Panc1 (cell line): ENCODE measurements around the gene ANP32B. TPM values are rescaled to one million over a fixed set of nuclear protein-coding genes. Genes with fewer than 3 reads are reported as not detected.
"Not testable (repeated sequence)": the region's sequence is repeated elsewhere in the genome, so short reads cannot be mapped to it uniquely, and the experiment has no call there.

Source experiments
- ATAC-seq: fragments of 200-7000 bp; cut with Tn5 transposase; 2 replicates; pipeline ENCODE4 v1.9.1; 2020; ENCODE audit warnings: mild to moderate bottlenecking, moderate library complexity
- BruUV-seq: library from RNA; stranded (reverse); fragments of 400-500 nt; replicated peaks from 2 replicates; lab custom pipeline; 2021; lab: Mats Ljungman, UMichigan
- CTCF ChIA-PET: fragments of 300-600 bp; sonication (Branson Sonifier 250); formaldehyde crosslinking; loops from one replicate; lab custom pipeline; 2022; ENCODE audit warnings: antibody characterized with exemption; lab: Charles Lee
- POLR2A ChIA-PET: fragments of 300-600 bp; sonication (Branson Sonifier 250); formaldehyde crosslinking; loops from one replicate; lab custom pipeline; 2022; ENCODE audit warnings: antibody characterized with exemption; lab: Charles Lee
- DNase-seq: peaks from one replicate; pipeline ENCODE4 v3.0.0-alpha.2; 2010; ENCODE audit warnings: low read depth, low spot score
- H3K27ac ChIP-seq: 2 replicates; pipeline ENCODE4 v1.5.1; 2011; ENCODE audit warnings: mild to moderate bottlenecking, low read length, inconsistent platforms
- H3K27me3 ChIP-seq: fragments of 200-500 bp; sonication (Bioruptor generic); 2 replicates; pipeline ENCODE4 v1.6.0; 2014; ENCODE audit warnings: low read length, inconsistent platforms; ENCODE audit not compliant: control insufficient read depth, insufficient read depth
- H3K36me3 ChIP-seq: fragments of 200-500 bp; sonication (Bioruptor generic); 2 replicates; pipeline ENCODE4 v1.5.1; 2014; ENCODE audit warnings: inconsistent platforms, mild to moderate bottlenecking, low read length, moderate library complexity; ENCODE audit not compliant: control insufficient read depth, insufficient read depth
- H3K4me1 ChIP-seq: 2 replicates; pipeline ENCODE4 v1.5.1; 2011; ENCODE audit warnings: inconsistent platforms, mild to moderate bottlenecking, low read length, moderate library complexity; ENCODE audit not compliant: control insufficient read depth, insufficient read depth
- H3K4me3 ChIP-seq, 2 experiments: 2 replicates each; pipeline ENCODE4 v1.5.1; 2011 to 2012; ENCODE audit warnings: low read depth in 2 of 2, low read length in 2 of 2, mild to moderate bottlenecking in 2 of 2, inconsistent platforms in 1 of 2, moderate library complexity in 1 of 2
- H3K9me3 ChIP-seq: fragments of 200-500 bp; sonication (Bioruptor generic); 2 replicates; pipeline ENCODE4 v1.5.1; 2014; ENCODE audit warnings: low read depth, mild to moderate bottlenecking, inconsistent platforms, low read length, moderate library complexity; ENCODE audit not compliant: control insufficient read depth, insufficient read depth
- POLR2AphosphoS5 ChIP-seq: IDR thresholded peaks from 2 replicates; pipeline ENCODE4 v1.6.1; 2012; ENCODE audit warnings: mild to moderate bottlenecking, low read depth, low read length, moderate library complexity
- REST ChIP-seq, 2 experiments: IDR thresholded peaks; 2 replicates each; pipeline ENCODE4 v1.6.1; 2011 to 2012; ENCODE audit warnings: low read depth in 2 of 2, control low read depth in 1 of 2, low read length in 1 of 2, mild to moderate bottlenecking in 1 of 2, moderate library complexity in 1 of 2; ENCODE audit not compliant: insufficient read depth in 1 of 2
- SIN3A ChIP-seq: IDR thresholded peaks from 2 replicates; pipeline ENCODE4 v1.6.1; 2012; ENCODE audit warnings: low read depth, mild to moderate bottlenecking, low read length, moderate library complexity, borderline replicate concordance; ENCODE audit not compliant: insufficient read depth
- TCF7L2 ChIP-seq: IDR thresholded peaks from 2 replicates; pipeline ENCODE4 v1.6.1; 2011; ENCODE audit warnings: mild to moderate bottlenecking, low read depth, low read length, inconsistent platforms
- in situ Hi-C: cut with HindIII; loops from 2 replicates; pipeline ENCODE4 v1.10.0; 2016; ENCODE audit warnings: low sequenced_read_pairs, low pct_unique_long_range_greater_than_20kb
- intact Hi-C: fragments of 100-400 bp; cut with micrococcal nuclease; formaldehyde crosslinking; loops from one replicate; pipeline ENCODE4 v1.10.0; 2022; ENCODE audit not compliant: unreplicated experiment
- total RNA-seq: library from RNA; stranded (reverse); gene quantifications from one replicate; pipeline ENCODE4 v1.2.1, GENCODE V29; 2021; ENCODE audit not compliant: unreplicated experiment
- TF ChIP-seq, protein P1 (sequence below): fragments of 450-650 bp; IDR thresholded peaks from 2 replicates; pipeline ENCODE4 v1.5.1; 2017; ENCODE audit warnings: mild to moderate bottlenecking

Gene ANP32B
- total RNA-seq, 1 experiment from 2014 or later = 109 TPM

DNA sequence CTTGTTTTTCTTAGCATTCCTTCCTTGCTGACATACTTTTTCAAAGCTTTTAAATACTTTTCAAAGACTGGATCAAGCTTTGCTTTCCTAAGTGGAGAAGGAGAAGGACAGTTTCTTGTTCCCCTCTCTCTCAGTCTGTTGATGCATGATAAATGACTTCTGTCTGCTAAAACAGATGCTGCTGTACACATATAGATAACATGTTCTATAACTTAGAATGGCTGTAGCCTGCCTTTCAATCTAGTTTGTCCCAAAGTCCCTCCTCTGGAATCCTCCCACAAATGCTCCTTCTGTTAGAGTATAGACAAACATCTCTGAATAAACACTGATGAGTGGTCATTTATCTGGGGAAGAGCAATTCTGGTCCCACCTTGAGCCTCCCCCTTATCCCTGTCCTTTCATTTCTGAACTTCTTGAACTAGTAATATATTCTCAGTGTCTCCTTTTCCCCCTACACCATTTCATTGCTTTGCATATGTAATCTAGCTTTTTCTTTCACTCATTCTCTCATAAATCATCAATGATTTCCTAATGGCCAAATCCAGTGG, 39.8 kb upstream of the ANP32B start:
- TF ChIP-seq REST (IDR thresholded peaks at IDR 0.05; ENCODE audit: insufficient read depth in 1 of 2, low read depth in 2 of 2, low read length in 1 of 2) (no peak), TCF7L2 (no peak), SIN3A (no peak), POLR2AphosphoS5 (no peak)
- TF ChIP-seq, protein P1, sequence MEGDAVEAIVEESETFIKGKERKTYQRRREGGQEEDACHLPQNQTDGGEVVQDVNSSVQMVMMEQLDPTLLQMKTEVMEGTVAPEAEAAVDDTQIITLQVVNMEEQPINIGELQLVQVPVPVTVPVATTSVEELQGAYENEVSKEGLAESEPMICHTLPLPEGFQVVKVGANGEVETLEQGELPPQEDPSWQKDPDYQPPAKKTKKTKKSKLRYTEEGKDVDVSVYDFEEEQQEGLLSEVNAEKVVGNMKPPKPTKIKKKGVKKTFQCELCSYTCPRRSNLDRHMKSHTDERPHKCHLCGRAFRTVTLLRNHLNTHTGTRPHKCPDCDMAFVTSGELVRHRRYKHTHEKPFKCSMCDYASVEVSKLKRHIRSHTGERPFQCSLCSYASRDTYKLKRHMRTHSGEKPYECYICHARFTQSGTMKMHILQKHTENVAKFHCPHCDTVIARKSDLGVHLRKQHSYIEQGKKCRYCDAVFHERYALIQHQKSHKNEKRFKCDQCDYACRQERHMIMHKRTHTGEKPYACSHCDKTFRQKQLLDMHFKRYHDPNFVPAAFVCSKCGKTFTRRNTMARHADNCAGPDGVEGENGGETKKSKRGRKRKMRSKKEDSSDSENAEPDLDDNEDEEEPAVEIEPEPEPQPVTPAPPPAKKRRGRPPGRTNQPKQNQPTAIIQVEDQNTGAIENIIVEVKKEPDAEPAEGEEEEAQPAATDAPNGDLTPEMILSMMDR = no peak
- POLR2A ChIA-PET = no interaction called here
- no peaks in the 10 kb centered on the region for H3K9me3 ChIP-seq
- BruUV-seq = no TSS peak
- DNase-seq (no peak), ATAC-seq (no peak)
- in situ Hi-C loops = no loop called here
- CTCF ChIA-PET = no interaction called here
- peaks cover 2% of the 10 kb centered on the region for H3K27me3 ChIP-seq
- H3K36me3 ChIP-seq = no peaks in the 10 kb centered on the region
- no peak overlapping the region for H3K4me3 ChIP-seq
- intact Hi-C loops = no loop called here
- no peak overlapping the region for H3K27ac ChIP-seq
- H3K4me1 ChIP-seq = no peaks in the 10 kb centered on the region

- Histone ChIP-seq H3K27ac (no peak overlapping the region), H3K4me3 (no peak overlapping the region), H3K27me3 (peaks cover 2% of the 10 kb centered on the region; the same call in 1 of the 2 replicates), H3K36me3 (no peaks in the 10 kb centered on the region), H3K4me1 (no peaks in the 10 kb centered on the region), H3K9me3 (no peaks in the 10 kb centered on the region)
- intact Hi-C loops = no loop called here
- ATAC-seq = no peak
- in situ Hi-C loops = no loop called here
- CTCF ChIA-PET = no interaction called here
- POLR2A ChIA-PET = no interaction called here
- BruUV-seq = no TSS peak
- DNase-seq = no peak
- TF ChIP-seq SIN3A (no peak), TCF7L2 (no peak), POLR2AphosphoS5 (no peak), REST (IDR thresholded peaks at IDR 0.05; ENCODE audit: insufficient read depth in 1 of 2, low read depth in 2 of 2, low read length in 1 of 2) (no peak)
- TF ChIP-seq, protein P1 = no peak
Measured at GRCh38 chr9:97944612-97945011, 38.5 kb upstream of the ANP32B start.

DNA sequence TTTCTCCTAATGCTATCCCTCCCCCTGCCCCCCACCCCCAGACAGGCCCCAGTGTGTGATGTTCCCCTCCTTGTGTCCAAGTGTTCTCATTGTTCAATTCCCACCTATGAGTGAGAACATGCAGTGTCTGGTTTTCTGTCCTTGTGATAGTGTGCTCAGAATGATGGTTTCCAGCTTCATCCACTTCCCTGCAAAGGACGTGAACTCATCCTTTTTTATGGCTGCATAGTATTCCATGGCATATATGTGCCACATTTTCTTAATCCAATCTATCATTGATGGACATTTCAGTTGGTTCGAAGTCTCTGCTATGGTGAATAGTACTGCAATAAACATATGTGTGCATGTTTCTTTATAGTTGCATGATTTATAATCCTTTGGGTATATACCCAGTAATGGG, 37.7 kb upstream of the ANP32B start:
- in situ Hi-C loops = not testable (repeated sequence)

More for the DNA sequence above, 37.7 kb upstream of the ANP32B start:
- CTCF ChIA-PET, H3K36me3 ChIP-seq, BruUV-seq, H3K9me3 ChIP-seq, H3K4me1 ChIP-seq, H3K27ac ChIP-seq, DNase-seq, H3K27me3 ChIP-seq, ATAC-seq, intact Hi-C loops, H3K4me3 ChIP-seq: not testable (repeated sequence)
- POLR2A ChIA-PET = interaction anchor here (0.6 kb wide), 1 partner anchor 23 kb away, joined by 6 read pairs; no protein-coding TSS in a partner anchor
